Adrenal gland (tissue), 5 donors: ENCODE results near the gene HHIPL1.

Experiments used
- POLR2A ChIP-seq, 2 donors: fragments of 450-650 bp; IDR thresholded peaks; one replicate each; pipeline ENCODE4 v1.6.1; 2017; ENCODE audit warnings: antibody characterized with exemption in 2 of 2, mild to moderate bottlenecking in 2 of 2, moderate library complexity in 1 of 2
- TF ChIP-seq, protein P1 (sequence below), 6 experiments: fragments of 450-650 bp in 4 of 6; fragments of 200-600 bp in 2 of 6; sonication (generic) in 1 of 6; IDR thresholded peaks; 1 replicate in 5 of 6; 2 replicates in 1 of 6; pipeline versions ENCODE4 v1.5.1 to v1.8.0; 2016 to 2021; ENCODE audit warnings: antibody characterized with exemption in 6 of 6, mild to moderate bottlenecking in 2 of 6, moderate library complexity in 1 of 6
- donor health status: DM: no; HTN: no; CAD: no.

DNA sequence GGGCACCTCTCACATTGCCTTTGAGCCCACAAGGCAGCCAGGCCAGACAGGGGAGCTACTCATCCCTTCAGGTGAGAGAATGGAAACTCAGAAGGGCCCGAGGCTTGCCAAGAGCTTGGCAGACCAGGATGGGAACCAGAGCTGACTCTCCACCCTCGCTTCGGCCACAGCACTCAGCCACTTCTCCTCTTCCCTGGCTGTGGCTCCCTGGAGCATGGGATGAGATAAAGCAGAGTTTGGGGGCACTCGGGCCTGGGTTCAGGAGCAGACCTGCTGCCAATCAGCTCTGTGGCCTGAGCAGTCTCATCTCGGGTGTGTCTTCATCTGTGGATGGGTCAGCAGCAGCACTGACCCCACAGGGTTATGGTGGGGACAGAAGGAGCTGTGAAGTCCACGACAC lies 20.9 kb upstream of the HHIPL1 start:
- TF ChIP-seq, protein P1, sequence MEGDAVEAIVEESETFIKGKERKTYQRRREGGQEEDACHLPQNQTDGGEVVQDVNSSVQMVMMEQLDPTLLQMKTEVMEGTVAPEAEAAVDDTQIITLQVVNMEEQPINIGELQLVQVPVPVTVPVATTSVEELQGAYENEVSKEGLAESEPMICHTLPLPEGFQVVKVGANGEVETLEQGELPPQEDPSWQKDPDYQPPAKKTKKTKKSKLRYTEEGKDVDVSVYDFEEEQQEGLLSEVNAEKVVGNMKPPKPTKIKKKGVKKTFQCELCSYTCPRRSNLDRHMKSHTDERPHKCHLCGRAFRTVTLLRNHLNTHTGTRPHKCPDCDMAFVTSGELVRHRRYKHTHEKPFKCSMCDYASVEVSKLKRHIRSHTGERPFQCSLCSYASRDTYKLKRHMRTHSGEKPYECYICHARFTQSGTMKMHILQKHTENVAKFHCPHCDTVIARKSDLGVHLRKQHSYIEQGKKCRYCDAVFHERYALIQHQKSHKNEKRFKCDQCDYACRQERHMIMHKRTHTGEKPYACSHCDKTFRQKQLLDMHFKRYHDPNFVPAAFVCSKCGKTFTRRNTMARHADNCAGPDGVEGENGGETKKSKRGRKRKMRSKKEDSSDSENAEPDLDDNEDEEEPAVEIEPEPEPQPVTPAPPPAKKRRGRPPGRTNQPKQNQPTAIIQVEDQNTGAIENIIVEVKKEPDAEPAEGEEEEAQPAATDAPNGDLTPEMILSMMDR (IDR thresholded peaks at IDR 0.05): no peak
- no peak for TF ChIP-seq POLR2A (IDR thresholded peaks at IDR 0.05)
